HepG2 (cell line): ENCODE measurements around the gene IGF2BP1. TPM values are rescaled to one million over a fixed set of nuclear protein-coding genes. Genes with fewer than 3 reads are reported as not detected.
A peak's percentile ranks its signal among the peaks of the same experiment; 100 is the strongest.

Source experiments
- ARID4A ChIP-seq: sonication (generic); formaldehyde crosslinking; IDR thresholded peaks from 2 replicates; pipeline ENCODE4 v1.5.0; 2020; ENCODE audit warnings: mild to moderate bottlenecking, missing genetic modification reagents, borderline replicate concordance
- BATF2 ChIP-seq: sonication (generic); formaldehyde crosslinking; IDR thresholded peaks from 2 replicates; pipeline ENCODE4 v1.8.0; 2022; ENCODE audit warnings: mild to moderate bottlenecking, missing genetic modification reagents, moderate library complexity
- CREB3 ChIP-seq: sonication (generic); formaldehyde crosslinking; IDR thresholded peaks from 2 replicates; pipeline ENCODE4 v1.5.0; 2020; ENCODE audit warnings: missing genetic modification reagents
- KDM5B ChIP-seq: sonication (generic); formaldehyde crosslinking; IDR thresholded peaks from 2 replicates; pipeline ENCODE4 v1.4.0; 2020; ENCODE audit warnings: missing genetic modification reagents, mild to moderate bottlenecking, borderline replicate concordance
- PHF21A ChIP-seq: sonication (generic); formaldehyde crosslinking; IDR thresholded peaks from 2 replicates; pipeline ENCODE4 v1.5.0; 2020; ENCODE audit warnings: mild to moderate bottlenecking, missing genetic modification reagents
- POLR2AphosphoS5 ChIP-seq: IDR thresholded peaks from 2 replicates; pipeline ENCODE4 v1.6.1; 2012; ENCODE audit warnings: low read depth, low read length
- RBM22 ChIP-seq: fragments of 200-400 bp; formaldehyde crosslinking; optimal IDR thresholded peaks from 2 replicates; pipeline ENCODE3; 2017; ENCODE audit warnings: mild to moderate bottlenecking, low read length, moderate library complexity
- RXRA ChIP-seq: sonication (generic); formaldehyde crosslinking; IDR thresholded peaks from 2 replicates; pipeline ENCODE4 v1.5.1; 2020; ENCODE audit warnings: missing genetic modification reagents
- TAF1 ChIP-seq: sonication (generic); formaldehyde crosslinking; IDR thresholded peaks from 2 replicates; pipeline ENCODE4 v1.4.0; 2020; ENCODE audit warnings: missing genetic modification reagents
- ZBTB40 ChIP-seq, 2 experiments: fragments of 450-650 bp in 1 of 2; sonication (generic) in 1 of 2; formaldehyde crosslinking in 1 of 2; IDR thresholded peaks; 2 replicates each; pipeline versions ENCODE4 v1.6.1 to v1.8.0; 2016 to 2022; ENCODE audit warnings: antibody characterized with exemption in 1 of 2, mild to moderate bottlenecking in 1 of 2, missing genetic modification reagents in 1 of 2
- ZNF234 ChIP-seq: sonication (generic); formaldehyde crosslinking; conservative IDR thresholded peaks from 2 replicates; pipeline ENCODE4 v1.5.1; 2020; ENCODE audit warnings: mild to moderate bottlenecking, missing genetic modification reagents
- ZNF468 ChIP-seq: sonication (generic); formaldehyde crosslinking; IDR thresholded peaks from 2 replicates; pipeline ENCODE4 v1.8.0; 2022; ENCODE audit warnings: mild to moderate bottlenecking, moderate library complexity, missing genetic modification reagents
- ZNF891 ChIP-seq: sonication (generic); formaldehyde crosslinking; IDR thresholded peaks from 2 replicates; pipeline ENCODE4 v1.5.0; 2020; ENCODE audit warnings: mild to moderate bottlenecking, missing genetic modification reagents
- polyA plus RNA-seq, 8 experiments: library from polyadenylated mRNA; depleted of rRNA in 3 of 8; stranded (reverse) in 7 of 8; unstranded in 1 of 8; fragments of >200 nt; fragmentation: Illumina TruSeq in 4 of 8; extraction: Trizol in 4 of 8; gene quantifications; 2 replicates each; pipeline versions ENCODE4 v1.2.1 to v1.2.3, GENCODE V29; 2011 to 2016; ENCODE audit warnings: low read depth in 4 of 8, missing spikeins in 1 of 8, mixed read lengths in 1 of 8; ENCODE audit not compliant: insufficient read depth in 1 of 8
- total RNA-seq, 5 experiments: library from RNA; depleted of rRNA; stranded (reverse); fragments of >200 nt; fragmentation: Illumina TruSeq; extraction: Trizol; gene quantifications; 2 replicates each; pipeline ENCODE4 v1.2.3, GENCODE V29; 2016; ENCODE audit warnings: low read depth in 1 of 5

IGF2BP1 gene
- total and polyA plus RNA-seq, 2 of the 13 experiments (the other 11 are each of a cell fraction or from before 2014, with no cell fraction given) = 29.7 to 75.1 TPM

GRCh38 chr17:48997827-48998586, 822 bp downstream of the IGF2BP1 start (continued):
- 0 out of 2 replicates have a peak, but pooled peaks have one; percentile 14 for TF ChIP-seq ZNF234 (CRISPR knock-in tag)
- TF ChIP-seq PHF21A (CRISPR knock-in tag) = peak; percentile 23; the same call in 1 of the 2 replicates
- no peak for TF ChIP-seq CREB3 (CRISPR knock-in tag)
- peak; percentile 63; the same call in 1 of the 2 replicates for TF ChIP-seq TAF1 (CRISPR knock-in tag)
- TF ChIP-seq RBM22 = peak; percentile 51
- TF ChIP-seq KDM5B (CRISPR knock-in tag) = peak; percentile 34; the same call in 1 of the 2 replicates
- TF ChIP-seq POLR2AphosphoS5 = peak; percentile 61
- no peak for TF ChIP-seq ZNF468 (CRISPR knock-in tag)
- TF ChIP-seq ZBTB40 (IDR thresholded peaks at IDR 0.05) = no peak
- TF ChIP-seq ZBTB40 (CRISPR knock-in tag; IDR thresholded peaks at IDR 0.05) = peak; percentile 33; the same call in 1 of the 2 replicates
- no peak for TF ChIP-seq RXRA (CRISPR knock-in tag)
- TF ChIP-seq ARID4A (CRISPR knock-in tag) = peak; percentile 44; the same call in 1 of the 2 replicates
- TF ChIP-seq ZNF891 (CRISPR knock-in tag) = peak; percentile 4; the same call in 1 of the 2 replicates
- TF ChIP-seq BATF2 (CRISPR knock-in tag) = 0 out of 2 replicates have a peak, but pooled peaks have one; percentile 15
